GM19025 (cell line): ENCODE measurements around the gene AEBP2.
"Not testable (repeated sequence)": the region's sequence is repeated elsewhere in the genome, so short reads cannot be mapped to it uniquely, and the experiment has no call there.

Source experiments
- ATAC-seq: cut with Tn5 transposase; IDR thresholded peaks from one replicate; pipeline ENCODE4 v1.9.1; 2021; ENCODE audit warnings: mild to moderate bottlenecking, low read depth, moderate library complexity; ENCODE audit not compliant: unreplicated experiment

The AEBP2 gene

DNA sequence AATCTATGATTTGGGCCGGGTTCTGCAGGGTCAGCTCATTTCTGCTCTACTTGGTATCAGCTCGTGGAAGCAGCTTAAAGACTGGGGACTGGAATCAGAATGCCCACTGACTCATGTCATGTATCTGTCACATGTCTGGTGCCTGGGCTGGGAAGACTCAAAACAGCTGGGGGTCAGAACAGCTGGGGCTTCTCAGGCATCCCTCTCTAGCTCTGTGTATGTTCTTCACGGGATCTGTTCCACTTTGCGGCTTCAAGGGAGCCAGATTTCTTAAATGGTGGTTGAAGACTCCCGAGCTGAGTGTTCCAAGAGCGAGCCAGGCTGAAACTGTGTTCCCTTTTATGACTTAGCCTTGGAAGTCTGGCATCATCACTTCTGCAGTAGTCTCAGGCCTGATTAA, 11.9 kb downstream of the AEBP2 start:
- no peak for ATAC-seq

DNA sequence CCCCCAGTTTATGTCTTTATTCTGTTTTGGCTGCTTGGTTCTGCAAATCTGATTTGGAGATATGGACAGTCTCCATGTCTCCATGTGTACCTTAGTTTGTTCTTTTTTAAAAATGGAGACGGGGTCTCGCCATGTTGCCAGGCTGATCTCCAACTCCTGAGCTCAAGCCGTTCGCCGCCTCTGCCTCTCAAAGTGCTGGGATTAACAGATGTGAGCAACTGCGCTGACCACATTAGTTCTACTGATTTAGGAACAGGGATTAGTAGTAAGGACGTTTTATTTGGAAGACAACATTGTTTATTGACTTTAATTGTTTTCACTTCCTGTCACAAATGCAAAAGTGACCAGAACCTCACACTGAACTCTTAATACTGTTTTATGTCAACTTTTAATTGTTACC, 14.7 kb downstream of the AEBP2 start:
- ATAC-seq: no peak

DNA sequence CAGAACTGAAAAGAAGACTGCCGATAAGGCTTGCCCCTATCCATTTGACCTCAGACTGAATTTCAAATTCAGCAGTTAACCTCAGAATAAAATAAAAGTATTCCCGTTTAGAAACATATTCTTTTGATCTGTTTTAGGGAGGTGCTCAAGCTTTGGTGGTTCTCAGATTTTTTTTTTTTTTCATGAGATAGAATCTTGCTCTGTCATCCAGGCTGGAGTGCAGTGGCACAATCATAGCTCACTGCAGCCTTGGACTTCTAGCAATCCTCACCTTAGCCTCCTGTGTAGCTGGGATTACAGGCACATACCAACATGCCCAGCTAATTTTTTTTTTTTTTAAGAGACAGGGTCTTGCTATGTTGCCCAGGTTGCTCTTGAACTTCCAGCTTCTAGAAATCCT, 15.5 kb downstream of the AEBP2 start:
- ATAC-seq: no peak

DNA sequence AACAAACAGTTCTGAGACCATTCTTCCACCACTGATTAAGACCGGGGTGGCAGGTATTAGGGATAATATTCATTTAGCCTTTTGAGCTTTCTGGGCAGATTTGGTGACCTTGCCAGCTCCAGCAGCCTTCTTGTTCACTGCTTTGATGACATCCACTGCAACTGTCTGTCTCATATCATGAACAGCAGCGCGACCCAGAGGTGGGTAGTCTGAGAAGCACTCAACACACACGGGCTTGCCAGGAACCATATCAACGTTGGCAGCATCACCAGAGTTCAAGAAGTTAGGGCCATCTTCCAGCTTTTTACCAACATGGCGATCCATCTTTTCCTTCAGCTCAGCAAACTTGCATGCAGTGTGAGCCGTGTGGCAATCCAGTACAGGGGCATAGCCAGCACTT, 16.9 kb downstream of the AEBP2 start:
- no peak for ATAC-seq

DNA sequence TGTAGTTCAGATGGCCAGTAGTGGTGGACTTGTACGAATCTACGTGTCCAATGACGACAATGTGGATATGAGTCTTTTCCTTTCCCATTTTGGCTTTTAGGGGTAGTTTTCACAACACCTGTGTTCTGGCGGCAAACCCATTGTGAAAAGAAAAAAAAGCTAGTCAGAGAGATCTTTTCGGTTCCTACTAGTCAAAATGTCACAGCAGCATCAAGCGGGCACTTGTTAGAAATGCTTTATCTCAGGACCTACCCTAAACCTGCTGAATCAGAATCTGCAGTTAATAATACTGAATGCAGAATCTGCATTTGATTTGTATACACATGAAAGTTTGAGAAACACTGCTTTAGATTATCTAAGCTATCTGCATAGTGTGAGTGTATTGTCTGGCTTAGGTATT, 18.3 kb downstream of the AEBP2 start:
- ATAC-seq: peak; percentile 48

DNA sequence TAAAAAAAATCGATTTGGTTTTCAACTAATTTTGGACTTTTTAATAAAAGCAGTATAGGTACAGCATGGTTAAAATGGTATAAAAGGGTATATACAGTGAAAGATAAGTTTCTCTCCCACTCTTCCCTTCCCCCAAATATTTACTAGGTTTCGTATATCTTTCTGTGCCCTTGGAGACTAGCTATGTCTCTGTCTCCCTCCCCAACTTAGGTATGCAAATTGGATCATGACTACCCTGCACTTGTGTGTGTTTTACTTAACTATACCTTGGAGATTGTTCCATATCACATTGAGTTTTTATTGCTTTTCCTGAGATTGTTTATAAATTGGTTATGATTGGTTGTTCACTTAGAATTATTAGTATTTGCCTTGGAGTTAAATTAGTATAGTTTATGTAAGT, 19.4 kb downstream of the AEBP2 start:
- no peak for ATAC-seq

DNA sequence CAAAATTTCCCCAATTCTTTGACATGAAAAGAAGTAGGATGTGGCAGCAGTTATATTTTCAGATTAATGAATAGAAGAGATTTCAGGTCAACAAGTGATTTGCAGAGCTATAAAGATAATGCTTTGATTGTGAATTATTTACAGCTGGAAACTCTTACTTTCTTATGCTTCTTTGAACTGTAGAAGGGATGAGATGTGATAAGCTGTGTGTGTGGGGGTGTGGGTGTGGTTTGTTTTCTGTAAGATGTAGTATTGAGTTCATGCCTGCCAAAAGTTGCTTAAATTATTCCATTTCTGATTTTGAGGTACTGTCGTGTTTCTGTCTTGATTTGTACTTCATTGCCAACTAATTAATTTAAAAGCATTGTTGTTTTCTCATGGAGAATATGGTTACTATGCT, 22.7 kb downstream of the AEBP2 start:
- ATAC-seq: no peak

DNA sequence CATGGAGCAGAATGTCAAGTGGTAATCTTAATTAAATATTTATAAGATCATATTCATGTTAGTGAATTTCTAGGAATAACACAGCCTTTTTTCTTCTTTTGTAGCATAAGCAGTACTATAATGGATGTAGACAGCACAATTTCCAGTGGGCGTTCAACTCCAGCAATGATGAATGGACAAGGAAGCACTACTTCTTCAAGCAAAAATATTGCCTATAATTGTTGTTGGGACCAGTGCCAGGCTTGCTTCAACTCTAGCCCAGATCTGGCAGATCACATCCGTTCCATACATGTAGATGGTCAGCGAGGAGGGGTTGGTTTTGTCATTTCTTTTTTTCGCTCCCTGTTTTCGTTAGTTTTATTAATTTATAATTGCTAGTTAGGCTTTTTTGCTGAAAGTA, 23.1 kb downstream of the AEBP2 start:
- ATAC-seq: no peak

DNA sequence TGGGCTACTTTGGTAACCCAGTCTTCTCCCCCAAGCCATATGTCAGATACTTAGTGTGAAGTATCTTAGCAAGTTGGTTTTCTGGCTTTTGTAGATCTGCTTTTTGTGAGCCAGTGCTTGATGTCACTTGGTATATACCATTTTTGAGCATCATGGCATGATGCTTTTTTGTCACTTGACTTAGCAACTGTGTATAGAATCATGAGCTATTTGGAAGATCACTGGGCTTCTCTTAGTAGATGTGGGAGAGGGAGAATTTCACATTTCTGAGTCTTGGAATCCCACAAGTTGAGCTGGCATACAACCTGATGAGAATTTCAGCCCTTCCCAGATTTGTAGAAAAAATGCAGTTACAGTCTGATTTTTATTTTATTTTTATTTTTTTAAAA, 24.9 kb downstream of the AEBP2 start:
- no peak for ATAC-seq

DNA sequence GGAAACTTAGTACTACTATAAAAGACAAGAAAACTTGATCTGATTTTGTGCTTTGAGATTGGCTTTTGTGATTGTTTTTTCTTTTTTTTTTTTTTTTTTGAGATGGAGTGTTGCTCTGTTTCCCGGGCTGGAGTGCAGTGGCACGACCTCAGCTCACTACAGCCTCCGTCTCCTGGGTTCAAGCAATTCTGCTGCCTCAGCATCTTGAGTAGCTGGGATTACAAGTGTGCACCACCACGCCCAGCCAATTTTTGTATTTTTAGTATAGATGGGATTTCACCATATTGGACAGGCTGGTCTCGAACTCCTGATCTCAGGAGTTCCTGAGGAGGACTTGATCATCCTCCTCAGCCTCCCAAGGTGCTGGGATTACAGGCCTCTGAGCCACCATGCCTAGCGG, 26.4 kb downstream of the AEBP2 start:
- ATAC-seq: no peak

DNA sequence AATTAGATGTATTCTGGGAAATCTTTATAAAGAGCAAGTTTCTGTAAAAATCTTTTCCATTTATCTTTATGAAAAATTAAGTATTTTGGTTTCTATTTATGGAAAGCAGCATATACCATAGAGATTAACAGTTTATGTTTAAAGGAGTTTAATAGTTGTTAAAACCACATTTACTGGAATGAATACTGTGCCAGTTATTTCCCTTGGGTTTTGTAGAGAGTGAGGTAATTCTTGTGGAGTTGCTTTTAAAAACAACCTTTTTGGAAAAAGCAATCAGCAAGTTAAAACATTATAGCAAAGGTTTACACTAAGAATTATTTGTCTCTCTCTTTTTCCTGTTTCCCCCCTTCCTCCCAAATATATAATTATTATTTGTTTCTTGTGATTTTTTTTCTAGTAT, 34.9 kb downstream of the AEBP2 start:
- no peak for ATAC-seq

DNA sequence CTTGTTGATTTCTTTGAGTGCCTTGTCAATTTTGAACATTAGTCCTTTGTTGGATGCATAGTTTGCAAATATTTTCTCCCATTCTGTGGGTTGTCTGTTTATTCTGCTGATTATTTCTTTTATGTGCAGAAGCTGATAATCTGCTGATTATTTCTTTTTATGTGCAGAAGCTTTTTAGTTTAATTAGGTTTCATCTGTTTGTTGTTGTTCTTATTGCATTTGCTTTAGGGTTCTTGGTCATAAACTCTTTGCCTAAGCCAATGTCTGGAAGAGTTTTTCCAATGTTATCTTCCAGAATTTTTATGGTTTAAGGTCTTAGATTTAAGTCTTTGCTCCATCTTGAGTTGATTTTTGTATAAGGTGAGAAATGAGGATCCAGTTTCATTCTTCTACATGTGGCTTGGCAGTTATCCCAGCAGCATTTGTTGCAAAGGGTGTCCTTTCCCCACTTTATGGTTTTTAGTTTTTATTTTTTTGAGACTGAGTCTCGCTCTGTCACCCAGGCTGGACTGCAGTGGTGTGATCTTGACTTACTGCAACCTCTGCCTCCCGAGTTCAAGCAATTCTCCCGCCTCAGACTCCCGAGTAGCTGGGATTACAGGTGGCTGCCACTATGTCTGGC, 36.7 kb downstream of the AEBP2 start:
- not testable (repeated sequence) for ATAC-seq

DNA sequence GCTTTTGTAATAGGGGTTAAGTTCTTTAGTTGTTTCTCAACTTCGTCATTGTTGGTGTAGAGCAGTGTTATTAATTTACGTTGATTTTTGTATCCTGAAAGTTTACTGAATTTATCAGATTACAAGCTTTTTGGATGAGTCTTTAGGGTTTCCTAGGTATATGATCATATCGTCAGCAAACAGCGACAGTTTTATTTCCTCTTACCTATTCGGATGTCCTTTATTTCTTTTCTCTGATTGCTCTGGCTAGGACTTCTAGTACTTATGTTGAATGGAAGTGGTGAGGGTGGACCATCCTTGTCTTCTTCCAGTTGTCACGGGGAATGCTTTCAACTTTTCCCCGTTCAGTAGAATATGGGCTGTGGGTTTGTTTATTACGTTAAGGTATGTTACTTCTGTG, 37.8 kb downstream of the AEBP2 start:
- no peak for ATAC-seq

DNA sequence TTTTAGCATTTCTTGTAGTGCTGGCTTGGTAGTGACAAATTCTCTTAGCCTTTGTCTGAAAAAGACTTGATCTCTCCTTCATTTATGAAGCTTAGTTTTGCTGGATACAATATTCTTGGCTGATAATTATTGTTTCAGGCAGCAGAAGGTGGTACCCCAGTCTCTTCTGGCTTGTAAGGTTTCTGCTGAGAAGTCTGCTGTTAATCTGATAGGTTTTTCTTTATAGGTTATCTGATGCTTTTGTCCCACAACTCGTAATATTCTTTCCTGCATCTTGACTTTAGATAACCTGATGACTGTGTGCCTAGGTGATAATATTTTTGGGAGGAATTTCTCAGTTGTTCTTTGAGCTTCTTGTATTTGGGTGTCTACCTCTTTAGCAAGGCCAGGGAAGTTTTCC, 41.2 kb downstream of the AEBP2 start:
- no peak for ATAC-seq

DNA sequence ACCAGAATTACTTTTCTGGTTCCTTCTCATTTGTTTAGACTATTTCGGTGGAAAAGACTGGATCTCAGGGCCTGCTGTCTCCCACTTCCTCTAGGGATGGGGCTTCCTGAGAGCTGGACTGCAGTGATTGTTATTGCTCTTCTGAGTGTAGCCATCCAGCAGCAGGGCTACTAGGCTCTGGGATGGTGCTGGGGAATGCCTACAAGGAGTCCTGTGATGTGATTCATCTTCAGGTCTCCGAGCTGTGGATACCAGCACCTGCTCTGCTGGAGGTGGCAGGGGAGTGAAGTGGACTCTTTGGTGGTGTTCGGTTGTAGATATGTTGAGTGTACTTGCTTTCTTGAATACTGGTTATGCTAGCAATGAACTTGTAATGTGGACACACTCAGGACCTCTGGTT, 42.7 kb downstream of the AEBP2 start:
- ATAC-seq: no peak

DNA sequence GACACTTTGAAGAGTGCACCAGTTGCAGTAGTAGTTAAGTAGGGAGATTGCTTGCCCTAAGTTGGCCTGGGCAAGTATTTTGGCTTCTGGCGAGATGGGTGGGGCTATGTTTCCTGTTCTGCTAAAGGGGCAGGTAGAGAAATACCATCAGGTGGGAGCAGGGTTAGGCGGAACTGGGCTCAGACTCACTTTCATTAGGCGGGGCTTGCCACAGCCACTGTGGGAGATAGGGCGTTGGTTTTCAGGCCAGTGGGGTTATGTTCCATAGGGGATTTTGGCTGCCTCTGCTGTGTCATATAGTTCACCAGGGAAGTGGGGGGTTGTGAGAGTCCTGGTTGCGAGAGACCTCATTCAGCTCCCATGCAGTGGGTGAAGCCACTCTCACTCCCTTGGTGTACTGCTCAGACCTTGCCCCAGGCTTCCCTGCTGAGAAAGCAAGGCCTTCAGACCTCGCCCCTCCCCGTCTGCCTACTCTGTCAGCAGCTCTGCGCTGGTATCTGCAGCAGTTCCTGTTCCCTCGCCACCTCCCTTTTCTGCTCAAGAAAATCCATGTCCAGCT, 43.3 kb downstream of the AEBP2 start:
- peak; percentile 88 for ATAC-seq

DNA sequence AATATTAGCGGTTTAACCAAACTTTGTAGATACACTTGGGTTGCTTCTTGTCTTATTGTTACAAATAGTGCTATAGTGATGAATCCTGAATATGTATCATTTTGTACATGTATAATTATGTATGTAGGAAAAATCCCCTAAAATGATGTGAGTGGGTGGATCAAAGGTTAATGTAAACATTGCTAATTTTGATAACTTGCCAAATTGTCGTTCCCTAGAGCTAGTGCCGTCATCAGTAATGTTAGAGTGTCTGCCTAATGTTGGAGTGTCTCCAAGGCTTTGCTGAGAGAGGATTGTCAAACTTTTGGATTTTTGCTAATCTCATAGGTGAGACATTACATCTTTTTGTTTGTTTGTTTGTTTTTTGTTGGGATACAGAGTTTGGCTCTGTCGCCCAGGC, 44.4 kb downstream of the AEBP2 start:
- ATAC-seq: no peak

DNA sequence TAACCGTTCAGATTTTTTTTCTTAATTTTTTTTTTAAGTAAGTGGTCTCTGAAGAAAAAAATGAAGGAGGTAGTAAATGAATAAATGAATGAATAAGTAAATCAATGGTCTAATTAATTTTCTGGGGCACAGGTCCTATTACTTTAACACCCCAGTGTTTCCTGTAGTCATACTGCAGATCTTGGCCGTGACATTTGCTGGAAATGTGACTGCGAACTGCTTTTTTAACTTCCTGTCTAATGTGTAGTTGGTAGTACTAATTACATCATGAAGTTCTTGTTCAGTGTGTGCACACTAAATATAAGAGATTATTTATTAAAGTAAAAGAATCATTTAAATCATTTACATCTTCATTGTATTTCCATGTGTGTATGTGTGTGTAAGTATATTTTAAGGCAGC, 45.4 kb downstream of the AEBP2 start:
- no peak for ATAC-seq

DNA sequence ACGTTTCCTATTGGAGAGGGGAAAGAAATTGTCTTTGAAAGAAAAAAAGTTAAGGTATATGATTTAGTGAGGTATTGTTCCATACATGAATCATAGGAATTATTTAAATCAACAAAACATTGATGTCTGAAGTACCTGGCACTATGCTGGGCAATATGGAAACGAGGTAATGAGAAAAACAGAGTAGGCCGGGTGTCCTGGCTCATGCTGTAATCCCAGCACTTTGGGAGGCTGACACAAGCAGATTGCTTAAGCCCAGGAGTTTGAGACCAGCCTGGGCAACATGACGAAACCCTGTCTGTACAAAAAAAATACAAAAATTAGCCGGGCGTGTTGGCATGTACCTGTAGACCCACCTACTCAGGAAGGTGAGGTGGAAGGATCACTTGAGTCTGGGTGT, 45.9 kb downstream of the AEBP2 start:
- ATAC-seq: no peak

DNA sequence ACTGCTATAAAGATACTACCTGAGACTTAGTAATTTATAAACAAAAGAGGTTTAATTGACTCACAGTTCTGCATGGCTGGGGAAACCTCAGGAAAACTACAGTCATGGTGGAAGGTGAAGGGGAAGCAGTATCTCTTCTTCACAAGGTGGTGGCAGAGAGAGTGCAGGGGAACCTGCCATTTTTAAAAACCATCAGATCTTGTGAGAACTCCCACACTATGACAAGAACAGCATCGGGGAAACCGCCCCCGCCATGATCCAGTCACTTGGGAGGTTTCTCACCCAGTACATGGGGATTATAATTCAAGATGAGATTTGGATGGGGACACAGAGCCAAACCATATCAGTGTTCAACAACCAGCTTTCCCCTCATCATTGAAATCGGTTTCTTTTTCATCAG, 49.9 kb downstream of the AEBP2 start:
- ATAC-seq: no peak

DNA sequence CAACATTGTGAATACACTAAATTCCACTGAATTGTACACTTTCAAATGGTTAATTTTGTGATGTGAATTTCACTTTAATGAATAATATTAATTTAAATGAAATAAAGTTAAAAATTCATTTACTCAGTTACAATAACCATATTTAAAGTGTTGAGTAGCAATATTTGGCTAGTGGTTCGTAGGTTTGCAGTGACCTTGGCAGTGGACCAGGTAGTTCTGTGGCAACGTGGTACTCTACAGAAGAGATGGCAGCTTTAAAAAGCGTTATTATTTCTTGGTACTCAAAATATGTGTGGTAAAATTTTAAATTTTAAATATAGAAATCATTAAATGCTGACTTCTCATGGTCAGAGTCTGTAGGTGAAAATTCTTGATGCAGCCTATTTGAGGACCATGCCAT, 51.6 kb downstream of the AEBP2 start:
- ATAC-seq: no peak

DNA sequence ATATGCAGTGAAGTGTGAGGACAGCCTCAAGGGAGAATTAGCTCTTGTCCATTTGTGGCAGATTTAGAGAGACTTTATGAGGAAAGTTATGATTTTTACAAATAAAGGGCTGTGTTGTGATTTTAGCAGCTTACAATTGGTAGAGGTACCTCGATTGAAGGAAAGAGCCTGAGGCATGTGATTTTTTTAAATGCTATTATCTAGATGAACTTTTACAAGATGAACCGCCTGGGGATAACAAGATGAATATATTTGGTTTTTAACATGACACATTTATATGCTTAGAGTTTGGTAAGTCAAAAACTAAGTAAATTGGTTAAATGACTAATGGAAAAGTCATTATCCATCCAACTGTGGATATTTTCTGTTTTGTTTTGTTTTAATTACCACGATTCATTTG, 52.6 kb downstream of the AEBP2 start:
- ATAC-seq: no peak
